ENCODE measurements around the gene NDUFA13.

DNA sequence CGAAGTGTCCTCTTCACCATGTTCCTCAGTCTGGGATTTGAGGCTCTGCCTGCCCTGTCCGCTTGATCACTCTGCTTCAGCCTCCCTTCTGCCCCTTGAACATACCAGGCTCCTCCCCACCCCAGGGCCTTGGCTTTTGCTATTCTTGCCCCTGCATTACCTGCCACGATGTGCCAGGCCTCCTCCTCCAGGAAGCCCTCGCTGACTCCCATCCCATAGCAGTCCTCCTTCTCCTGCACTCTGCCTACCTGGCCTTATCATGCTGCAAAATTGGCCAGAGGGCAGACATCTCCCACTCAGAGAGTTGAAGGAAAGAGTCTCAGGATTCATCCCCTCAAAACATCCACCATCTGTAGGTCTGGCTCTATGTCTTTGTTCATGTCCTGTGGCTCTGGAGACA, 14.9 kb downstream of the NDUFA13 start:
- no peak for TF ChIP-seq POLR2AphosphoS5 (IDR thresholded peaks at IDR 0.05)
- TF ChIP-seq, protein P1, sequence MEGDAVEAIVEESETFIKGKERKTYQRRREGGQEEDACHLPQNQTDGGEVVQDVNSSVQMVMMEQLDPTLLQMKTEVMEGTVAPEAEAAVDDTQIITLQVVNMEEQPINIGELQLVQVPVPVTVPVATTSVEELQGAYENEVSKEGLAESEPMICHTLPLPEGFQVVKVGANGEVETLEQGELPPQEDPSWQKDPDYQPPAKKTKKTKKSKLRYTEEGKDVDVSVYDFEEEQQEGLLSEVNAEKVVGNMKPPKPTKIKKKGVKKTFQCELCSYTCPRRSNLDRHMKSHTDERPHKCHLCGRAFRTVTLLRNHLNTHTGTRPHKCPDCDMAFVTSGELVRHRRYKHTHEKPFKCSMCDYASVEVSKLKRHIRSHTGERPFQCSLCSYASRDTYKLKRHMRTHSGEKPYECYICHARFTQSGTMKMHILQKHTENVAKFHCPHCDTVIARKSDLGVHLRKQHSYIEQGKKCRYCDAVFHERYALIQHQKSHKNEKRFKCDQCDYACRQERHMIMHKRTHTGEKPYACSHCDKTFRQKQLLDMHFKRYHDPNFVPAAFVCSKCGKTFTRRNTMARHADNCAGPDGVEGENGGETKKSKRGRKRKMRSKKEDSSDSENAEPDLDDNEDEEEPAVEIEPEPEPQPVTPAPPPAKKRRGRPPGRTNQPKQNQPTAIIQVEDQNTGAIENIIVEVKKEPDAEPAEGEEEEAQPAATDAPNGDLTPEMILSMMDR (IDR thresholded peaks at IDR 0.05), result no peak
